ENCODE data around the gene AHCY. TPM values are rescaled to one million over a fixed set of nuclear protein-coding genes. Genes with fewer than 3 reads are reported as not detected.
"Not testable (repeated sequence)": the region's sequence is repeated elsewhere in the genome, so short reads cannot be mapped to it uniquely, and the experiment has no call there.

AHCY gene
- polyA plus RNA-seq, 1 donor from 2014 or later = 37.1 TPM

- Histone ChIP-seq H2AFZ (ENCODE audit: low read depth, low read length) (no peak overlapping the region), H3K9ac (ENCODE audit: low read length) (no peak overlapping the region), H3K27me3 (ENCODE audit: insufficient read depth, low read depth, low read length) (no peaks in the 10 kb centered on the region), H3K79me2 (replicated peaks; ENCODE audit: insufficient read depth, low read length) (no peaks in the 10 kb centered on the region), H3K9me2 (ENCODE audit: insufficient read depth, low read length) (no peaks in the 10 kb centered on the region), H3K27ac (ENCODE audit: low read length) (no peak overlapping the region), H3K4me2 (ENCODE audit: low read length) (no peak overlapping the region), H3F3A (ENCODE audit: insufficient read depth, low read length, poor library complexity, severe bottlenecking) (no peaks in the 10 kb centered on the region), H3K36me3 (ENCODE audit: insufficient read depth, low read length) (no peaks in the 10 kb centered on the region), H4K20me1 (ENCODE audit: insufficient read depth) (no peaks in the 10 kb centered on the region), H3K4me3 (ENCODE audit: low read length) (no peak overlapping the region), H3K9me3 (ENCODE audit: low read length) (no peaks in the 10 kb centered on the region)
- TF ChIP-seq EP300 (conservative IDR thresholded peaks at IDR 0.05; ENCODE audit: poor library complexity, severe bottlenecking) (no peak), RAD21 (conservative IDR thresholded peaks at IDR 0.05) (no peak), SMC3 (conservative IDR thresholded peaks at IDR 0.05; ENCODE audit: poor library complexity) (no peak), MXI1 (conservative IDR thresholded peaks at IDR 0.05; ENCODE audit: poor library complexity, severe bottlenecking) (no peak), TAF1 (IDR thresholded peaks at IDR 0.05; ENCODE audit: low read depth) (no peak), EZH2 (IDR thresholded peaks at IDR 0.05; ENCODE audit: borderline replicate concordance, insufficient read depth, low read length, poor library complexity, severe bottlenecking) (no peak), REST (IDR thresholded peaks at IDR 0.05; ENCODE audit: borderline replicate concordance) (no peak), POLR2AphosphoS5 (IDR thresholded peaks at IDR 0.05) (no peak)
- TF ChIP-seq, protein P1, sequence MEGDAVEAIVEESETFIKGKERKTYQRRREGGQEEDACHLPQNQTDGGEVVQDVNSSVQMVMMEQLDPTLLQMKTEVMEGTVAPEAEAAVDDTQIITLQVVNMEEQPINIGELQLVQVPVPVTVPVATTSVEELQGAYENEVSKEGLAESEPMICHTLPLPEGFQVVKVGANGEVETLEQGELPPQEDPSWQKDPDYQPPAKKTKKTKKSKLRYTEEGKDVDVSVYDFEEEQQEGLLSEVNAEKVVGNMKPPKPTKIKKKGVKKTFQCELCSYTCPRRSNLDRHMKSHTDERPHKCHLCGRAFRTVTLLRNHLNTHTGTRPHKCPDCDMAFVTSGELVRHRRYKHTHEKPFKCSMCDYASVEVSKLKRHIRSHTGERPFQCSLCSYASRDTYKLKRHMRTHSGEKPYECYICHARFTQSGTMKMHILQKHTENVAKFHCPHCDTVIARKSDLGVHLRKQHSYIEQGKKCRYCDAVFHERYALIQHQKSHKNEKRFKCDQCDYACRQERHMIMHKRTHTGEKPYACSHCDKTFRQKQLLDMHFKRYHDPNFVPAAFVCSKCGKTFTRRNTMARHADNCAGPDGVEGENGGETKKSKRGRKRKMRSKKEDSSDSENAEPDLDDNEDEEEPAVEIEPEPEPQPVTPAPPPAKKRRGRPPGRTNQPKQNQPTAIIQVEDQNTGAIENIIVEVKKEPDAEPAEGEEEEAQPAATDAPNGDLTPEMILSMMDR (IDR thresholded peaks at IDR 0.05; ENCODE audit: poor library complexity, severe bottlenecking) = no peak
Observed at GRCh38 chr20:34264141-34264540, 39.0 kb downstream of the AHCY start.

DNA sequence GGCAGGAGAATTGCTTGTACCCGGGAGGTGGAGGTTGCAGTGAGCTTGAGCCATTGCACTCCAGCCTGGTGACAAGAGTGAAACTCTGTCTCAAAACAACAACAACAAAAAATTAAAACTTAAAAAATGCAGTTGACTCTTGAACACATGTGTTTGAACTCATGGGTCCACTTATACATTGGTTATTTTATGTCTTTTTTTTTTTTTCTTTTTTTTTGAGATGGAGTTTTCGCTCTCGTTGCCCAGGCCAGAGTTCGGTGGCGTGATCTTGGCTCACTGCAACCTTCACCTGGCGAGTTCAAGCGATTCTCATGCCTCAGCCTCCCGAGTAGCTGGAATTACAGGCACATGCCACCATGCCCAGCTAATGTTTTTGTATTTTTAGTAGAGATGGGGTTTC lies 39.7 kb downstream of the AHCY start:
- not testable (repeated sequence) for H3K4me2 ChIP-seq (ENCODE audit: low read length); H3K9me2 ChIP-seq (ENCODE audit: insufficient read depth, low read length); H3K4me3 ChIP-seq (ENCODE audit: low read length); H3F3A ChIP-seq (ENCODE audit: insufficient read depth, low read length, poor library complexity, severe bottlenecking); H3K9me3 ChIP-seq (ENCODE audit: low read length); H3K27me3 ChIP-seq (ENCODE audit: insufficient read depth, low read depth, low read length); H4K20me1 ChIP-seq (ENCODE audit: insufficient read depth); H3K27ac ChIP-seq (ENCODE audit: low read length); H3K79me2 ChIP-seq (replicated peaks; ENCODE audit: insufficient read depth, low read length); H3K36me3 ChIP-seq (ENCODE audit: insufficient read depth, low read length); H2AFZ ChIP-seq (ENCODE audit: low read depth, low read length); H3K9ac ChIP-seq (ENCODE audit: low read length)
